ENCODE results near the gene WSCD2.

GRCh38 chr12:108269224-108269623, 140.1 kb downstream of the WSCD2 start:
- TF ChIP-seq POLR2AphosphoS5 (IDR thresholded peaks at IDR 0.05; ENCODE audit: insufficient read depth in 1 of 2, low read depth in 1 of 2) (no peak), POLR2A (IDR thresholded peaks at IDR 0.05) (no peak)

All from vagina (tissue), 2 donors.